Measurements from ENCODE around the gene ZSWIM7.

Gene ZSWIM7

DNA sequence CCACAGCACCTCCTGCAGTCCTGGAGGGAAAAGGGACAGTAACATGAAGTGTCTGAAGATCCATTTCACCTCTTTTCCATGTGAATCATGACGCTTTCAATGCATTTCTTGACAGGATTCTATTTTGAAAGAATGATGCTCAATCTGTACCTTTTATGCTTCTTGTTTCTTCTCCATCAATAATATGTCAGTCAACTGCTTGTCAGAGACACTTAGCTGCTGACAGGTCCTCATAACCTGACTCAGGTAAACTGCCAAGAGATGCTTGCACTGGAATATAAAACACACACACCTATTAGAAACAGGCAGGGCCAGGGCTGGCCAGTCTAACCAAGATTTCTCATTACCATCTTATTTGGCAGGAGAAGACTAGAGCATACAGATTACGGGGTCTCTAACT is 21.6 kb downstream of the ZSWIM7 start:
- Mint-ChIP-seq H3K4me3 (no peak overlapping the region), H3K27ac (no peak overlapping the region), H3K36me3 (peaks cover 36 to 46% of the 10 kb centered on the region in 2 donors), H3K4me1 (peaks cover 14 to 27% of the 10 kb centered on the region in 2 donors), H3K9me3 (no peaks in the 10 kb centered on the region), H3K27me3 (no peaks in the 10 kb centered on the region)
- ATAC-seq (replicated peaks) (no peak), DNase-seq (no peak)

DNA sequence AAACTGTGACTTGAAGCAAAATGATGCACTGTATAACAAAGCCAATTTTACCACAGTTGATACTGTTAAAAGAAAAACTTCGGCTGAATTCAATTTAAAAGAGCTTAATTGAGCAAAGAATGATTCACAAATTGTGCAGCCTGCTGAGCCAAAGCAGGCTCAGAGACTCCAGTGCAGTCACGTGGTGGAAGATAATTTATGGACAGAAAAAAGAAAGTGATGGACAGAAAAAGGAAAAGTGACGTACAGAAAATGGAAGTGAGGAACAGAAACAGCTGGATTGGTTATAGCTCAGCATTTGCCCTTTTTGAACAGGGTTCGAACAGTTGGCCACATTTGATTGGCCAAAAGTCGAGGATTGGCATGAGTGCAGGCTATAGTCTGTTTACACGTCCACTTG is 25.7 kb downstream of the ZSWIM7 start:
- Mint-ChIP-seq H3K4me3 (no peak overlapping the region), H3K4me1 (peaks cover 0 to 4% of the 10 kb centered on the region in 2 donors), H3K27ac (no peak overlapping the region), H3K27me3 (peaks cover 9 to 11% of the 10 kb centered on the region in 2 donors), H3K36me3 (peaks cover 16 to 37% of the 10 kb centered on the region in 2 donors), H3K9me3 (no peaks in the 10 kb centered on the region)
- DNase-seq (no peak), ATAC-seq (replicated peaks) (no peak)

DNA sequence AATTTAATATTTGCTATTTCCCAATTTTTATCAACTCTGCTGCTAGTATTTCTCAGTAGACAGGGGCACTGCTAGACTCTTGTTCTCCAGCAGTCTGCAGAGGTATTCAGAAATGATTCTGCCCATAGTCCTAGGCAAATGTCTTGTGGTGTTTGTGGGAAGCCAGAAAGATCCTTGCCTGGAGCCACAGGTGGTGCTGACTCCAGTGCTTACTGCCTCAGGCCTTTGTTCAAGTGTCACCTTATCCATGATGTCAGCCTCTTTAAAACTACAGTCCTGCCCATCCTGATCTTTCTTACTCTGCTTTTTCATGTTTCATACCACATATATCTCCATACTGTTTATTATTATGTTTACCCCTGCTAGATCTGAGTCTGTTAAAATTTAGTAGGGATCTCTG is 26.5 kb downstream of the ZSWIM7 start:
- H3K27me3 Mint-ChIP-seq, result peaks cover 14% of the 10 kb centered on the region in 2 donors
- no peak for DNase-seq
- H3K4me3 Mint-ChIP-seq, result no peak overlapping the region
- no peaks in the 10 kb centered on the region for H3K9me3 Mint-ChIP-seq
- no peak overlapping the region for H3K27ac Mint-ChIP-seq
- H3K36me3 Mint-ChIP-seq, result peaks cover 14 to 30% of the 10 kb centered on the region in 2 donors
- peaks cover 0 to 4% of the 10 kb centered on the region in 2 donors for H3K4me1 Mint-ChIP-seq
- no peak for ATAC-seq (replicated peaks)

GRCh38 chr17:15972497-15972951 is 27.0 kb downstream of the ZSWIM7 start:
- Mint-ChIP-seq H3K27ac (no peak overlapping the region), H3K36me3 (peaks cover 11 to 26% of the 10 kb centered on the region in 2 donors), H3K9me3 (no peaks in the 10 kb centered on the region), H3K27me3 (peaks cover 18 to 19% of the 10 kb centered on the region in 2 donors), H3K4me1 (peaks cover 2 to 7% of the 10 kb centered on the region in 2 donors), H3K4me3 (no peak overlapping the region)
- ATAC-seq (replicated peaks) (no peak), DNase-seq (no peak)

DNA sequence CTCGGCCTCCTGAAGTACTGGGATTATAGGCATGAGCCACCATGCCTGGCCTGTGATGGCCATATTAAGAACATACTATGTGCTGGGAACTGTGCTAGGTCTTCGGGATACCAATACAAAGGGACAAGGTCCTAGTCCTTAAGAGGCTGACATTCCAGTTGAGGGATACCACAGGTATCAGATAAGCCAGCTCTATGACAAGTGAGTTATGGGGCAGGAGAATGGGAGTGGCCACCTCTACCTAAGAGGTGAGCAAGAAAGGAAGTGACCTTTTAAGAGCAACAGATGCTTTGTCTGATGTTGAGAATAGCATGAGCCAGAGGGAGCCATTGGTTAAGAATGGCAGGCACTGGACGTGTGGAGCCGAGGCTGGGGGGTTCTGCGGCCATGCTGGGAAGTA is 27.6 kb downstream of the ZSWIM7 start:
- peaks cover 2 to 12% of the 10 kb centered on the region in 2 donors for H3K4me1 Mint-ChIP-seq
- H3K27ac Mint-ChIP-seq, result no peak overlapping the region
- no peak overlapping the region for H3K4me3 Mint-ChIP-seq
- no peak for ATAC-seq (replicated peaks)
- no peaks in the 10 kb centered on the region for H3K9me3 Mint-ChIP-seq
- H3K36me3 Mint-ChIP-seq, result peaks cover 8 to 21% of the 10 kb centered on the region in 2 donors
- no peak for DNase-seq
- H3K27me3 Mint-ChIP-seq, result peaks cover 20 to 23% of the 10 kb centered on the region in 2 donors

DNA sequence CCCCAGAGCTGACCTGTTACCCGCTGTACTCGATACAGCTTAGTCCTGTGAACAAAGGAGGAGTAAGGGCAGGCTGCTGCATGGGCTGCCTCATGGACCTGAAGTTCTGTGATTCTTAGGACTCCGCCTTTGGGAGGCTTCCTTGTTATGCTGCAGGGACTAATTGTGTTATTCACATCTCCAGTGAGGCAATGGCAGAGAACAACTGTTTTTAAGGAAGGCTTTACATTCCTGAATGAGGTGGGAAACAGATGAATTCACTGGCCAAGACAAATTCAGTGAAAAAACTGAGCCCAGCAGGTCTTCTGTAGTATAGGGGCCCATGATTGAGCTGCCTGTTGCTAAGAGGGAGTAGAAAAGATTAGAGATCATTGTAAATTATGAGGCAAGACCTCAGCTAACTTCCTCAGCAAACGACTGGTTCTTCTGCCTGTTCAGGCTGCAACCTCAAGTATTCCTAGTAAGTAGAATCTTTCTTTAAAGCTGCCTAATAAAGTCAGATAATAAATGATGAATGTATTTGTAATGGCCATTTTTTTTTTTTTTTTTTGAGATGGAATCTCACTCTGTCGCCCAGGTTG is 28.3 kb downstream of the ZSWIM7 start:
- Mint-ChIP-seq H3K27me3 (peaks cover 26 to 27% of the 10 kb centered on the region in 2 donors), H3K36me3 (peaks cover 9 to 17% of the 10 kb centered on the region in 2 donors), H3K4me3 (no peak overlapping the region), H3K4me1 (peaks cover 6 to 18% of the 10 kb centered on the region in 2 donors), H3K9me3 (no peaks in the 10 kb centered on the region), H3K27ac (no peak overlapping the region)
- DNase-seq (no peak), ATAC-seq (replicated peaks) (no peak)

- H3K27me3 Mint-ChIP-seq, result peaks cover 27 to 33% of the 10 kb centered on the region in 2 donors
- peaks cover 9 to 17% of the 10 kb centered on the region in 2 donors for H3K36me3 Mint-ChIP-seq
- no peak overlapping the region for H3K4me3 Mint-ChIP-seq
- H3K9me3 Mint-ChIP-seq, result no peaks in the 10 kb centered on the region
- peaks cover 9 to 23% of the 10 kb centered on the region in 2 donors for H3K4me1 Mint-ChIP-seq
- H3K27ac Mint-ChIP-seq, result no peak overlapping the region
- no peak for DNase-seq
- no peak for ATAC-seq (replicated peaks)
Measured at GRCh38 chr17:15970500-15970899, 29.0 kb downstream of the ZSWIM7 start.

GRCh38 chr17:15969463-15969862 is 30.0 kb downstream of the ZSWIM7 start:
- H3K27ac Mint-ChIP-seq, result no peak overlapping the region
- ATAC-seq (replicated peaks), result no peak
- H3K27me3 Mint-ChIP-seq, result peaks cover 33 to 38% of the 10 kb centered on the region in 2 donors
- no peaks in the 10 kb centered on the region for H3K9me3 Mint-ChIP-seq
- peaks cover 3 to 11% of the 10 kb centered on the region in 2 donors for H3K36me3 Mint-ChIP-seq
- peaks cover 13 to 25% of the 10 kb centered on the region in 2 donors for H3K4me1 Mint-ChIP-seq
- no peak for DNase-seq
- no peak overlapping the region for H3K4me3 Mint-ChIP-seq

- no peak overlapping the region for H3K4me3 Mint-ChIP-seq
- DNase-seq, result no peak
- peaks cover 13 to 23% of the 10 kb centered on the region in 2 donors for H3K4me1 Mint-ChIP-seq
- peaks cover 0 to 3% of the 10 kb centered on the region in 2 donors for H3K36me3 Mint-ChIP-seq
- H3K27ac Mint-ChIP-seq, result no peak overlapping the region
- no peak for ATAC-seq (replicated peaks)
- H3K27me3 Mint-ChIP-seq, result peaks cover 33 to 38% of the 10 kb centered on the region in 2 donors
- H3K9me3 Mint-ChIP-seq, result no peaks in the 10 kb centered on the region
Measured at GRCh38 chr17:15967706-15968399, 31.7 kb downstream of the ZSWIM7 start.

GRCh38 chr17:15966879-15967248 is 32.6 kb downstream of the ZSWIM7 start:
- no peak overlapping the region for H3K4me3 Mint-ChIP-seq
- H3K4me1 Mint-ChIP-seq, result peaks cover 13 to 23% of the 10 kb centered on the region in 2 donors
- DNase-seq (no peak), ATAC-seq (replicated peaks) (no peak)
- H3K9me3 Mint-ChIP-seq, result no peaks in the 10 kb centered on the region
- peaks cover 0 to 3% of the 10 kb centered on the region in 2 donors for H3K36me3 Mint-ChIP-seq
- peaks cover 33 to 38% of the 10 kb centered on the region in 2 donors for H3K27me3 Mint-ChIP-seq
- peak overlapping the region; percentile 74 for H3K27ac Mint-ChIP-seq

GRCh38 chr17:15966183-15966878 is 33.2 kb downstream of the ZSWIM7 start:
- H3K27me3 Mint-ChIP-seq, result peaks cover 33 to 38% of the 10 kb centered on the region in 2 donors
- no peak for DNase-seq
- no peaks in the 10 kb centered on the region for H3K9me3 Mint-ChIP-seq
- peaks cover 0 to 3% of the 10 kb centered on the region in 2 donors for H3K36me3 Mint-ChIP-seq
- peak overlapping the region; percentile 74 for H3K27ac Mint-ChIP-seq
- no peak for ATAC-seq (replicated peaks)
- peaks cover 13 to 23% of the 10 kb centered on the region in 2 donors for H3K4me1 Mint-ChIP-seq
- H3K4me3 Mint-ChIP-seq, result no peak overlapping the region

- no peaks in the 10 kb centered on the region for H3K9me3 Mint-ChIP-seq
- no peak overlapping the region for H3K27ac Mint-ChIP-seq
- ATAC-seq (replicated peaks), result no peak
Measured at GRCh38 chr17:15965528-15965927, 34.0 kb downstream of the ZSWIM7 start.

DNA sequence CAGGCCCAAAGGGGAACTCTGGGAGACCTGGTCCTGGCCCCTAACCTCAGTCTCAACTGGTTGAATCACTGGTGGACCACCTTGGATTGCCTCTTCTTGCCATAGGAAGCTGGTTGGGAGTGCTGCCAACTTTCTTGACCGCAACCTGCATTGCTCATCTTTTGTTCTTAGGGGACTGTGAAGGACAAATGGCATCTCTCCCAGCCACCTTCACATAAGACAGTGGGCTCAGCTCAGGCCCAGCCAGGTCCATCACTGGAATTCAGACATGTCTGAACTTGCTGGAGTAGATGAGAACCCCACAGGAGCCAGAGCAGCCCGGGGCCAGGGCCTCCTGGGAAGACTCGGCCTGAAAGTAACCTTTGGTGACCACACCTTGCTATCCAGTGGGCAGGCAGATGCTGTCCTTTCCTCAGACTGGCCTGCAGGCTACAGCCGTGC is 35.8 kb downstream of the ZSWIM7 start:
- no peak overlapping the region for H3K4me3 Mint-ChIP-seq
- peaks cover 24 to 25% of the 10 kb centered on the region in 2 donors for H3K27me3 Mint-ChIP-seq
- no peak for DNase-seq
- peaks cover 16 to 36% of the 10 kb centered on the region in 2 donors for H3K4me1 Mint-ChIP-seq
- H3K36me3 Mint-ChIP-seq, result peaks cover 0 to 3% of the 10 kb centered on the region in 2 donors
- no peak for ATAC-seq (replicated peaks)
- no peaks in the 10 kb centered on the region for H3K9me3 Mint-ChIP-seq
- no peak overlapping the region for H3K27ac Mint-ChIP-seq

More at GRCh38 chr17:15965528-15965927, 34.0 kb downstream of the ZSWIM7 start:
- Mint-ChIP-seq H3K36me3 (peaks cover 0 to 3% of the 10 kb centered on the region in 2 donors), H3K27me3 (peaks cover 33 to 38% of the 10 kb centered on the region in 2 donors), H3K4me1 (peaks cover 13 to 23% of the 10 kb centered on the region in 2 donors), H3K4me3 (no peak overlapping the region)
- no peak for DNase-seq

GRCh38 chr17:15958484-15958854 is 41.0 kb downstream of the ZSWIM7 start:
- Mint-ChIP-seq H3K4me3 (peak overlapping the region; percentile 23 to 62), H3K36me3 (peaks cover 0 to 4% of the 10 kb centered on the region in 2 donors), H3K4me1 (peaks cover 20 to 33% of the 10 kb centered on the region in 2 donors), H3K9me3 (no peaks in the 10 kb centered on the region), H3K27me3 (peaks cover 15 to 25% of the 10 kb centered on the region in 2 donors), H3K27ac (peak overlapping the region; percentile 82)
- DNase-seq, result no peak
- no peak for ATAC-seq (replicated peaks)
